ENCODE results near the gene FOXP3. TPM values are rescaled to one million over a fixed set of nuclear protein-coding genes. Genes with fewer than 3 reads are reported as not detected.

FOXP3 gene
- total RNA-seq, 1 experiment from 2014 or later, result 0.42 TPM

DNA sequence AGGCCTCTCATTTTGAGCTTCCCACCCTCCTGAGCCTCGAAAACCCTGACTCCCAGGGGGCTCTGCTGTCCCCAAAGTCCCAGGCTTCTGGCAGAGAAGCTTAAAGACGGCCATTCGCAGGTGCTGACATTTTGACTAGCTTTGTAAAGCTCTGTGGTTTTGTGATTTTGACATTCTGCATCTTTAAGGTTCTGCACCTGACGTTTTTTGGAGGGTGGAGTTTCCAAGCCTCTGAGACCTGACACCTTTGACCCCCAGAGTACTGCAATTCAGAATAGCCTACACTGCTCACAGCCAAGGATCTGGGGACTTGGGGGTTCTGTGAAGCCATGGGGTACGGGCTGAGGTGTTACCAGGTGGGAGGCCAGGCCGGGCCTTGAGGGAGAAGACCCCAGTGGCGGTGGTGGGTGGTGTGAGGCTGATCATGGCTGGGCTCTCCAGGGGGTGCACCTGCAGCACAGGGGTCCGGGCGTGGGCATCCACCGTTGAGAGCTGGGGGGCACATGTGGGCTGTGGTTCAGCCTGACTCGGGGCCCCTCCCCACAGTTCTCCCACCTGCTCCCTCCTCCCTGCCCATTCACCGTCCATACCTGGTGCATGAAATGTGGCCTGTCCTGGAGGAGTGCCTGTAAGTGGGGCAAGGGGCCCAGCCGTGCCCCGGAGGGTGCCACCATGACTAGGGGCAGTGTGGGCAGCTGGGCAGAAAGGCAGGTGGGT is 7.3 kb downstream of the FOXP3 start:
- H3K9me3 Mint-ChIP-seq, result no peaks in the 10 kb centered on the region
- TF ChIP-seq, protein P1, sequence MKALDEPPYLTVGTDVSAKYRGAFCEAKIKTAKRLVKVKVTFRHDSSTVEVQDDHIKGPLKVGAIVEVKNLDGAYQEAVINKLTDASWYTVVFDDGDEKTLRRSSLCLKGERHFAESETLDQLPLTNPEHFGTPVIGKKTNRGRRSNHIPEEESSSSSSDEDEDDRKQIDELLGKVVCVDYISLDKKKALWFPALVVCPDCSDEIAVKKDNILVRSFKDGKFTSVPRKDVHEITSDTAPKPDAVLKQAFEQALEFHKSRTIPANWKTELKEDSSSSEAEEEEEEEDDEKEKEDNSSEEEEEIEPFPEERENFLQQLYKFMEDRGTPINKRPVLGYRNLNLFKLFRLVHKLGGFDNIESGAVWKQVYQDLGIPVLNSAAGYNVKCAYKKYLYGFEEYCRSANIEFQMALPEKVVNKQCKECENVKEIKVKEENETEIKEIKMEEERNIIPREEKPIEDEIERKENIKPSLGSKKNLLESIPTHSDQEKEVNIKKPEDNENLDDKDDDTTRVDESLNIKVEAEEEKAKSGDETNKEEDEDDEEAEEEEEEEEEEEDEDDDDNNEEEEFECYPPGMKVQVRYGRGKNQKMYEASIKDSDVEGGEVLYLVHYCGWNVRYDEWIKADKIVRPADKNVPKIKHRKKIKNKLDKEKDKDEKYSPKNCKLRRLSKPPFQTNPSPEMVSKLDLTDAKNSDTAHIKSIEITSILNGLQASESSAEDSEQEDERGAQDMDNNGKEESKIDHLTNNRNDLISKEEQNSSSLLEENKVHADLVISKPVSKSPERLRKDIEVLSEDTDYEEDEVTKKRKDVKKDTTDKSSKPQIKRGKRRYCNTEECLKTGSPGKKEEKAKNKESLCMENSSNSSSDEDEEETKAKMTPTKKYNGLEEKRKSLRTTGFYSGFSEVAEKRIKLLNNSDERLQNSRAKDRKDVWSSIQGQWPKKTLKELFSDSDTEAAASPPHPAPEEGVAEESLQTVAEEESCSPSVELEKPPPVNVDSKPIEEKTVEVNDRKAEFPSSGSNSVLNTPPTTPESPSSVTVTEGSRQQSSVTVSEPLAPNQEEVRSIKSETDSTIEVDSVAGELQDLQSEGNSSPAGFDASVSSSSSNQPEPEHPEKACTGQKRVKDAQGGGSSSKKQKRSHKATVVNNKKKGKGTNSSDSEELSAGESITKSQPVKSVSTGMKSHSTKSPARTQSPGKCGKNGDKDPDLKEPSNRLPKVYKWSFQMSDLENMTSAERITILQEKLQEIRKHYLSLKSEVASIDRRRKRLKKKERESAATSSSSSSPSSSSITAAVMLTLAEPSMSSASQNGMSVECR (CRISPR knock-in tag; IDR thresholded peaks at IDR 0.05; ENCODE audit: borderline replicate concordance), result no peak
- TF ChIP-seq ZNF121 (CRISPR knock-in tag; IDR thresholded peaks at IDR 0.05) (no peak), GABPB1 (CRISPR knock-in tag; IDR thresholded peaks at IDR 0.05) (no peak), NFE2L1 (CRISPR knock-in tag; IDR thresholded peaks at IDR 0.05) (no peak), FOXP1 (CRISPR knock-in tag; IDR thresholded peaks at IDR 0.05; ENCODE audit: borderline replicate concordance) (no peak), CREB1 (CRISPR knock-in tag; IDR thresholded peaks at IDR 0.05) (no peak), TP53 (CRISPR knock-in tag; IDR thresholded peaks at IDR 0.05) (no peak), GRHL2 (CRISPR knock-in tag; IDR thresholded peaks at IDR 0.05; ENCODE audit: insufficient replicate concordance, severe bottlenecking) (no peak), ZNF138 (CRISPR knock-in tag; conservative IDR thresholded peaks at IDR 0.05) (no peak), MXD4 (CRISPR knock-in tag; IDR thresholded peaks at IDR 0.05; ENCODE audit: borderline replicate concordance) (no peak), ELF4 (CRISPR knock-in tag; IDR thresholded peaks at IDR 0.05; ENCODE audit: low read depth) (no peak), JAZF1 (CRISPR knock-in tag; IDR thresholded peaks at IDR 0.05) (no peak), TEAD1 (CRISPR knock-in tag; IDR thresholded peaks at IDR 0.05) (no peak), TEAD4 (CRISPR knock-in tag; IDR thresholded peaks at IDR 0.05) (no peak)
- TF ChIP-seq, protein P2, sequence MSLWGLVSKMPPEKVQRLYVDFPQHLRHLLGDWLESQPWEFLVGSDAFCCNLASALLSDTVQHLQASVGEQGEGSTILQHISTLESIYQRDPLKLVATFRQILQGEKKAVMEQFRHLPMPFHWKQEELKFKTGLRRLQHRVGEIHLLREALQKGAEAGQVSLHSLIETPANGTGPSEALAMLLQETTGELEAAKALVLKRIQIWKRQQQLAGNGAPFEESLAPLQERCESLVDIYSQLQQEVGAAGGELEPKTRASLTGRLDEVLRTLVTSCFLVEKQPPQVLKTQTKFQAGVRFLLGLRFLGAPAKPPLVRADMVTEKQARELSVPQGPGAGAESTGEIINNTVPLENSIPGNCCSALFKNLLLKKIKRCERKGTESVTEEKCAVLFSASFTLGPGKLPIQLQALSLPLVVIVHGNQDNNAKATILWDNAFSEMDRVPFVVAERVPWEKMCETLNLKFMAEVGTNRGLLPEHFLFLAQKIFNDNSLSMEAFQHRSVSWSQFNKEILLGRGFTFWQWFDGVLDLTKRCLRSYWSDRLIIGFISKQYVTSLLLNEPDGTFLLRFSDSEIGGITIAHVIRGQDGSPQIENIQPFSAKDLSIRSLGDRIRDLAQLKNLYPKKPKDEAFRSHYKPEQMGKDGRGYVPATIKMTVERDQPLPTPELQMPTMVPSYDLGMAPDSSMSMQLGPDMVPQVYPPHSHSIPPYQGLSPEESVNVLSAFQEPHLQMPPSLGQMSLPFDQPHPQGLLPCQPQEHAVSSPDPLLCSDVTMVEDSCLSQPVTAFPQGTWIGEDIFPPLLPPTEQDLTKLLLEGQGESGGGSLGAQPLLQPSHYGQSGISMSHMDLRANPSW (CRISPR knock-in tag; conservative IDR thresholded peaks at IDR 0.05; ENCODE audit: low read depth), result no peak
- TF ChIP-seq, protein P3, sequence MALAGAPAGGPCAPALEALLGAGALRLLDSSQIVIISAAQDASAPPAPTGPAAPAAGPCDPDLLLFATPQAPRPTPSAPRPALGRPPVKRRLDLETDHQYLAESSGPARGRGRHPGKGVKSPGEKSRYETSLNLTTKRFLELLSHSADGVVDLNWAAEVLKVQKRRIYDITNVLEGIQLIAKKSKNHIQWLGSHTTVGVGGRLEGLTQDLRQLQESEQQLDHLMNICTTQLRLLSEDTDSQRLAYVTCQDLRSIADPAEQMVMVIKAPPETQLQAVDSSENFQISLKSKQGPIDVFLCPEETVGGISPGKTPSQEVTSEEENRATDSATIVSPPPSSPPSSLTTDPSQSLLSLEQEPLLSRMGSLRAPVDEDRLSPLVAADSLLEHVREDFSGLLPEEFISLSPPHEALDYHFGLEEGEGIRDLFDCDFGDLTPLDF (CRISPR knock-in tag; IDR thresholded peaks at IDR 0.05), result no peak
- TF ChIP-seq, protein P4, sequence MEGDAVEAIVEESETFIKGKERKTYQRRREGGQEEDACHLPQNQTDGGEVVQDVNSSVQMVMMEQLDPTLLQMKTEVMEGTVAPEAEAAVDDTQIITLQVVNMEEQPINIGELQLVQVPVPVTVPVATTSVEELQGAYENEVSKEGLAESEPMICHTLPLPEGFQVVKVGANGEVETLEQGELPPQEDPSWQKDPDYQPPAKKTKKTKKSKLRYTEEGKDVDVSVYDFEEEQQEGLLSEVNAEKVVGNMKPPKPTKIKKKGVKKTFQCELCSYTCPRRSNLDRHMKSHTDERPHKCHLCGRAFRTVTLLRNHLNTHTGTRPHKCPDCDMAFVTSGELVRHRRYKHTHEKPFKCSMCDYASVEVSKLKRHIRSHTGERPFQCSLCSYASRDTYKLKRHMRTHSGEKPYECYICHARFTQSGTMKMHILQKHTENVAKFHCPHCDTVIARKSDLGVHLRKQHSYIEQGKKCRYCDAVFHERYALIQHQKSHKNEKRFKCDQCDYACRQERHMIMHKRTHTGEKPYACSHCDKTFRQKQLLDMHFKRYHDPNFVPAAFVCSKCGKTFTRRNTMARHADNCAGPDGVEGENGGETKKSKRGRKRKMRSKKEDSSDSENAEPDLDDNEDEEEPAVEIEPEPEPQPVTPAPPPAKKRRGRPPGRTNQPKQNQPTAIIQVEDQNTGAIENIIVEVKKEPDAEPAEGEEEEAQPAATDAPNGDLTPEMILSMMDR (IDR thresholded peaks at IDR 0.05), result no peak
- TF ChIP-seq, protein P5, sequence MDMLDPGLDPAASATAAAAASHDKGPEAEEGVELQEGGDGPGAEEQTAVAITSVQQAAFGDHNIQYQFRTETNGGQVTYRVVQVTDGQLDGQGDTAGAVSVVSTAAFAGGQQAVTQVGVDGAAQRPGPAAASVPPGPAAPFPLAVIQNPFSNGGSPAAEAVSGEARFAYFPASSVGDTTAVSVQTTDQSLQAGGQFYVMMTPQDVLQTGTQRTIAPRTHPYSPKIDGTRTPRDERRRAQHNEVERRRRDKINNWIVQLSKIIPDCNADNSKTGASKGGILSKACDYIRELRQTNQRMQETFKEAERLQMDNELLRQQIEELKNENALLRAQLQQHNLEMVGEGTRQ (CRISPR knock-in tag; IDR thresholded peaks at IDR 0.05), result no peak
- TF ChIP-seq, protein P6, sequence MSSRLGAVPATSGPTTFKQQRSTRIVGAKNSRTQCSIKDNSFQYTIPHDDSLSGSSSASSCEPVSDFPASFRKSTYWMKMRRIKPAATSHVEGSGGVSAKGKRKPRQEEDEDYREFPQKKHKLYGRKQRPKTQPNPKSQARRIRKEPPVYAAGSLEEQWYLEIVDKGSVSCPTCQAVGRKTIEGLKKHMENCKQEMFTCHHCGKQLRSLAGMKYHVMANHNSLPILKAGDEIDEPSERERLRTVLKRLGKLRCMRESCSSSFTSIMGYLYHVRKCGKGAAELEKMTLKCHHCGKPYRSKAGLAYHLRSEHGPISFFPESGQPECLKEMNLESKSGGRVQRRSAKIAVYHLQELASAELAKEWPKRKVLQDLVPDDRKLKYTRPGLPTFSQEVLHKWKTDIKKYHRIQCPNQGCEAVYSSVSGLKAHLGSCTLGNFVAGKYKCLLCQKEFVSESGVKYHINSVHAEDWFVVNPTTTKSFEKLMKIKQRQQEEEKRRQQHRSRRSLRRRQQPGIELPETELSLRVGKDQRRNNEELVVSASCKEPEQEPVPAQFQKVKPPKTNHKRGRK (CRISPR knock-in tag; IDR thresholded peaks at IDR 0.05; ENCODE audit: borderline replicate concordance), result no peak

More for the DNA sequence above, 7.3 kb downstream of the FOXP3 start:
- DNase-seq (ENCODE audit: low spot score) (no peak), ATAC-seq (no peak)
- ChIA-PET CTCF (no interaction called here), POLR2A (no interaction called here)
- Mint-ChIP-seq H3K4me1 (no peaks in the 10 kb centered on the region), H3K27me3 (ENCODE audit: low read depth) (peaks cover 2% of the 10 kb centered on the region; the same call in 1 of the 2 replicates), H3K27ac (no peak overlapping the region), H3K36me3 (no peaks in the 10 kb centered on the region), H3K4me3 (no peak overlapping the region)

Measured in WTC11 (cell line).